Measurements from ENCODE around the gene NCOA7.
A peak's percentile ranks its signal among the peaks of the same experiment; 100 is the strongest.

Gene NCOA7

GRCh38 chr6:125784365-125784764, 6.4 kb upstream of the NCOA7 start:
- intact Hi-C loops (cut with DNase I): no loop called here
- no peak for DNase-seq

- intact Hi-C loops (cut with DNase I): no loop called here
These were observed 3.0 kb upstream of the NCOA7 start for GRCh38 chr6:125787791-125788190.

GRCh38 chr6:125789167-125789566, 1.6 kb upstream of the NCOA7 start:
- DNase-seq: no peak
- intact Hi-C loops (cut with DNase I): no loop called here

More at GRCh38 chr6:125787791-125788190, 3.0 kb upstream of the NCOA7 start:
- DNase-seq: peak in 16 of 42 donors; percentile 23 to 61 (median 36)

GRCh38 chr6:125789576-125790357, 993 bp upstream of the NCOA7 start:
- intact Hi-C loops (cut with DNase I): loop anchor here (2.0 to 10.0 kb wide), 2 partner anchors 55 to 167 kb away; partner anchors contain the start of gene HINT3
- peak; percentile 43 to 86 (median 68) for DNase-seq

GRCh38 chr6:125791151-125791819, 525 bp downstream of the NCOA7 start:
- intact Hi-C loops (cut with DNase I): loop anchor here (2.0 to 10.0 kb wide), 2 partner anchors 54 to 166 kb away; partner anchors contain the start of gene HINT3

GRCh38 chr6:125791820-125792165, 1.0 kb downstream of the NCOA7 start:
- no peak for DNase-seq
- intact Hi-C loops (cut with DNase I): loop anchor here (2.0 to 10.0 kb wide), 2 partner anchors 53 to 165 kb away; partner anchors contain the start of gene HINT3

More at GRCh38 chr6:125791151-125791819, 525 bp downstream of the NCOA7 start:
- DNase-seq: peak; percentile 40 to 89 (median 72)

- no peak for DNase-seq
- intact Hi-C loops (cut with DNase I): loop anchor here (10.0 kb wide), 1 partner anchor 53 kb away; no protein-coding TSS in a partner anchor
These were observed 1.4 kb downstream of the NCOA7 start for GRCh38 chr6:125792172-125792571.

GRCh38 chr6:125792680-125793079, 1.9 kb downstream of the NCOA7 start:
- intact Hi-C loops (cut with DNase I): loop anchor here (10.0 kb wide), 1 partner anchor 52 kb away; no protein-coding TSS in a partner anchor
- no peak for DNase-seq

- peak in 30 of 42 donors; percentile 15 to 77 (median 47) for DNase-seq
- intact Hi-C loops (cut with DNase I): loop anchor here (10.0 kb wide), 1 partner anchor 52 kb away; no protein-coding TSS in a partner anchor
These were observed 2.5 kb downstream of the NCOA7 start for GRCh38 chr6:125793280-125793679.

GRCh38 chr6:125793863-125794262, 3.1 kb downstream of the NCOA7 start:
- intact Hi-C loops (cut with DNase I): loop anchor here (10.0 kb wide), 1 partner anchor 51 kb away; no protein-coding TSS in a partner anchor
- no peak for DNase-seq

GRCh38 chr6:125794342-125795137, 3.8 kb downstream of the NCOA7 start:
- intact Hi-C loops (cut with DNase I): loop anchor here (10.0 kb wide), 1 partner anchor 50 kb away; no protein-coding TSS in a partner anchor
- DNase-seq: no peak

- DNase-seq: no peak
- intact Hi-C loops (cut with DNase I): loop anchor here (10.0 kb wide), 1 partner anchor 50 kb away; no protein-coding TSS in a partner anchor
These were observed 4.5 kb downstream of the NCOA7 start for GRCh38 chr6:125795301-125795700.

GRCh38 chr6:125797120-125797885, 6.5 kb downstream of the NCOA7 start:
- no peak for DNase-seq
- intact Hi-C loops (cut with DNase I): loop anchor here (10.0 kb wide), 1 partner anchor 47 kb away; no protein-coding TSS in a partner anchor

- no peak for DNase-seq
- intact Hi-C loops (cut with DNase I): loop anchor here (10.0 kb wide), 1 partner anchor 47 kb away; no protein-coding TSS in a partner anchor
These were observed 7.2 kb downstream of the NCOA7 start for GRCh38 chr6:125797886-125798444.

- intact Hi-C loops (cut with DNase I): loop anchor here (10.0 kb wide), 1 partner anchor 46 kb away; no protein-coding TSS in a partner anchor
- DNase-seq: no peak
These were observed 8.2 kb downstream of the NCOA7 start for GRCh38 chr6:125798734-125799508.

GRCh38 chr6:125802383-125802782, 11.6 kb downstream of the NCOA7 start:
- DNase-seq: no peak
- intact Hi-C loops (cut with DNase I): no loop called here

GRCh38 chr6:125802943-125803377, 12.2 kb downstream of the NCOA7 start:
- no peak for DNase-seq
- intact Hi-C loops (cut with DNase I): no loop called here

Measured in head of caudate nucleus (tissue), 42 donors.